GM12874 (cell line): ENCODE measurements around the gene HEMGN.

Source experiments
- CTCF ChIP-seq: IDR thresholded peaks from 2 replicates; pipeline ENCODE4 v1.5.1; 2011; ENCODE audit warnings: low read depth, mild to moderate bottlenecking, control low read depth, low read length, moderate library complexity; ENCODE audit not compliant: insufficient read depth

Gene HEMGN

GRCh38 chr9:97981846-97982682 is 44.1 kb upstream of the HEMGN start:
- TF ChIP-seq CTCF, result no peak

GRCh38 chr9:97980918-97981845 is 43.2 kb upstream of the HEMGN start:
- no peak for TF ChIP-seq CTCF

GRCh38 chr9:97980479-97980803 is 42.5 kb upstream of the HEMGN start:
- no peak for TF ChIP-seq CTCF

GRCh38 chr9:97979788-97980478 is 42.0 kb upstream of the HEMGN start:
- TF ChIP-seq CTCF, result no peak

DNA sequence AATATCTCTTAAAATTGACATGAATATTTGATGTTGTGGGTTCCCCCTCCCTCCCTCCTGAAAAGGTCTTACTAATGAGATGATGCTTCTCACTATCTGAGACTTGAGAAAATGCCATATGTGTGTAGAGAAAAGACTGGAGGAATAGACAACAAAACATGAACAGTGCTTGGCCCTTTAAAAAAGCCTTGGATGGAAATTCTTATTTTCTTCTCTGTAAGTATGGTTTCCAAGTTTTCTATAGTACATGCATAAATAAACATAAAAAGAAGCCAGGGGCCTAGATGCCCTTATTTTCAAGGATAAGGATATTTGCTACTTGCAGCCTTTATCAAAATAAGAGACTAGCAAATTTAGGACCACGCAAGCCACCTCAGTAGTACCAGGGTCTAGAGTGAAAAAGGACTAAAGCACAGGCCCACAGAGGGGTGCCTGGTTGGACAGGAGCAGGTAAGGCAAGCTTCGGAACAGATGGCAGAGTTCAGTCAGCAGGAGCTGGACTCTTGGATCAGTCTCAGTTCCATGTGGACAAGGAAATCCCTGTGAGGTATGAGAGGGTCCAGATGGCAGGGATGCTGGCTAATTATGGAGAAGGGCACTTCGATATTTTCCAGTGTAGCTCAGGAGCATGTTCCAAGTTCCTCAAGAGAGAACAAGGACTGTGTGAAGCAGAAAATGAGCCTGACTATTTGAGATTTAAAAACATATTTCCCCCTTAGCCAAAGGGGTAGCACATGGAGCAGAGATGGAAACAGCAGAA is 40.6 kb upstream of the HEMGN start:
- TF ChIP-seq CTCF, result no peak

- no peak for TF ChIP-seq CTCF
Observed at GRCh38 chr9:97975376-97975775, 37.4 kb upstream of the HEMGN start.
